Dermis microvascular lymphatic vessel endothelial cell (primary cell): ENCODE results near the gene RAB11B. TPM values are rescaled to one million over a fixed set of nuclear protein-coding genes. Genes with fewer than 3 reads are reported as not detected.
"Not testable (repeated sequence)": the region's sequence is repeated elsewhere in the genome, so short reads cannot be mapped to it uniquely, and the experiment has no call there.

Experiments
- DNase-seq, 2 donors: peaks; one replicate each; pipeline versions ENCODE4 v3.0.0 to v3.0.0-alpha.2; 2010; ENCODE audit warnings: low read depth in 2 of 2
- total RNA-seq: library from RNA; depleted of rRNA; stranded (reverse); fragments of >200 nt; gene quantifications from 2 replicates; pipeline ENCODE4 v1.2.1, GENCODE V29; 2014

Gene RAB11B
- total RNA-seq: 48.1 and 105 TPM in 2 replicates

- DNase-seq: peak; percentile 100
Observed at GRCh38 chr19:8389891-8390616, at the start of gene RAB11B. TSS of gene RAB11B (plus strand) at chr19:8390360. CDS start at chr19:8390417, 57 bp downstream.

- not testable (repeated sequence) for DNase-seq
Observed at GRCh38 chr19:8341504-8341903, 48.7 kb upstream of the RAB11B start.

GRCh38 chr19:8342316-8342683, 47.9 kb upstream of the RAB11B start:
- DNase-seq: no peak

GRCh38 chr19:8342684-8343482, 47.3 kb upstream of the RAB11B start, which contains the start of gene KANK3:
TSS of gene KANK3 (minus strand) at chr19:8343262. CDS start at chr19:8337828, 5,434 bp downstream.
- peak; percentile 97 to 99 for DNase-seq

- DNase-seq: no peak
Observed at GRCh38 chr19:8343483-8343844, 46.7 kb upstream of the RAB11B start.

- DNase-seq: not testable (repeated sequence)
Observed at GRCh38 chr19:8349629-8350372, 40.4 kb upstream of the RAB11B start.

GRCh38 chr19:8352134-8352827, 37.9 kb upstream of the RAB11B start:
- DNase-seq: no peak

- not testable (repeated sequence) for DNase-seq
Observed at GRCh38 chr19:8352845-8353244, 37.3 kb upstream of the RAB11B start.

GRCh38 chr19:8355631-8356402, 34.3 kb upstream of the RAB11B start:
- DNase-seq: peak in 1 of 2 donors; percentile 97

- peak in 1 of 2 donors; percentile 44 for DNase-seq
Observed at GRCh38 chr19:8357007-8357521, 33.1 kb upstream of the RAB11B start.

- no peak for DNase-seq
Observed at GRCh38 chr19:8358948-8359347, 31.2 kb upstream of the RAB11B start.

- no peak for DNase-seq
Observed at GRCh38 chr19:8360196-8360595, 30.0 kb upstream of the RAB11B start.

GRCh38 chr19:8361921-8362793, 28.0 kb upstream of the RAB11B start:
- peak; percentile 93 to 99 for DNase-seq

GRCh38 chr19:8363803-8364771, 26.1 kb upstream of the RAB11B start, which contains the start of gene ANGPTL4:
TSS of gene ANGPTL4 (plus strand) at chr19:8364155. CDS start at chr19:8364322, 167 bp downstream.
- peak in 1 of 2 donors; percentile 69 for DNase-seq

- DNase-seq: no peak
Observed at GRCh38 chr19:8366121-8366581, 24.0 kb upstream of the RAB11B start.

- peak in 1 of 2 donors; percentile 46 for DNase-seq
Observed at GRCh38 chr19:8366961-8367326, 23.2 kb upstream of the RAB11B start.

- DNase-seq: peak; percentile 73 to 96
Observed at GRCh38 chr19:8367327-8368001, 22.7 kb upstream of the RAB11B start.
